DND-41 (cell line): ENCODE data around the gene TMEM271.
"Not testable (repeated sequence)": the region's sequence is repeated elsewhere in the genome, so short reads cannot be mapped to it uniquely, and the experiment has no call there.

Experiments used
- ATAC-seq: fragments of 200-7000 bp; cut with Tn5 transposase; 3 replicates; pipeline ENCODE4 v1.9.1; 2021; ENCODE audit warnings: low read depth; ENCODE audit not compliant: insufficient read depth
- DNase-seq: peaks from one replicate; pipeline ENCODE4 v3.0.0-alpha.2; 2020
- H2AFZ ChIP-seq: 2 replicates; pipeline ENCODE4 v1.6.0; 2012; ENCODE audit warnings: low read depth, low read length
- H3K27ac ChIP-seq: 2 replicates; pipeline ENCODE4 v1.5.1; 2012; ENCODE audit warnings: low read length, inconsistent platforms
- H3K27me3 ChIP-seq: fragments of 200-600 bp; sonication (generic); 2 replicates; pipeline ENCODE4 v1.6.0; 2012; ENCODE audit warnings: low read length, mild to moderate bottlenecking, inconsistent platforms; ENCODE audit not compliant: insufficient read depth, poor library complexity
- H3K36me3 ChIP-seq: 2 replicates; pipeline ENCODE4 v1.5.1; 2012; ENCODE audit warnings: low read length, inconsistent platforms; ENCODE audit not compliant: insufficient read depth
- H3K4me1 ChIP-seq: 2 replicates; pipeline ENCODE4 v1.5.1; 2012; ENCODE audit warnings: mild to moderate bottlenecking, low read length; ENCODE audit not compliant: insufficient read depth
- H3K4me2 ChIP-seq: 2 replicates; pipeline ENCODE4 v1.6.0; 2012; ENCODE audit warnings: mild to moderate bottlenecking, moderate library complexity, low read length, inconsistent platforms; ENCODE audit not compliant: insufficient read depth
- H3K4me3 ChIP-seq, 2 experiments: fragments of 200-600 bp in 1 of 2; shearing (Covaris generic) in 1 of 2; 2 replicates each; pipeline ENCODE4 v1.5.1; 2012 to 2016; ENCODE audit warnings: inconsistent platforms in 2 of 2, low read length in 2 of 2, mild to moderate bottlenecking in 2 of 2, low read depth in 1 of 2, moderate library complexity in 1 of 2
- H3K79me2 ChIP-seq: 2 replicates; pipeline ENCODE4 v1.6.0; 2012; ENCODE audit warnings: low read length, inconsistent platforms; ENCODE audit not compliant: insufficient read depth
- H3K9ac ChIP-seq: 2 replicates; pipeline ENCODE4 v1.6.0; 2012; ENCODE audit warnings: low read depth, mild to moderate bottlenecking, inconsistent platforms, low read length, moderate library complexity
- H3K9me3 ChIP-seq: 2 replicates; pipeline ENCODE4 v1.5.1; 2012; ENCODE audit warnings: low read length, moderate library complexity, mild to moderate bottlenecking, inconsistent platforms; ENCODE audit not compliant: insufficient read depth, severe bottlenecking
- H4K20me1 ChIP-seq: 2 replicates; pipeline ENCODE4 v1.6.0; 2012; ENCODE audit warnings: low read length; ENCODE audit not compliant: insufficient read depth
- EZH2 ChIP-seq: IDR thresholded peaks from 3 replicates; pipeline ENCODE4 v1.6.1; 2012; ENCODE audit warnings: borderline replicate concordance, low read depth, mild to moderate bottlenecking, moderate library complexity, low read length, inconsistent platforms; ENCODE audit not compliant: severe bottlenecking
- TF ChIP-seq, protein P1 (sequence below): IDR thresholded peaks from 2 replicates; pipeline ENCODE4 v1.5.1; 2012; ENCODE audit warnings: borderline replicate concordance, low read length, moderate library complexity, mild to moderate bottlenecking; ENCODE audit not compliant: poor library complexity, severe bottlenecking; ENCODE audit errors: extremely low read depth

The TMEM271 gene

DNA sequence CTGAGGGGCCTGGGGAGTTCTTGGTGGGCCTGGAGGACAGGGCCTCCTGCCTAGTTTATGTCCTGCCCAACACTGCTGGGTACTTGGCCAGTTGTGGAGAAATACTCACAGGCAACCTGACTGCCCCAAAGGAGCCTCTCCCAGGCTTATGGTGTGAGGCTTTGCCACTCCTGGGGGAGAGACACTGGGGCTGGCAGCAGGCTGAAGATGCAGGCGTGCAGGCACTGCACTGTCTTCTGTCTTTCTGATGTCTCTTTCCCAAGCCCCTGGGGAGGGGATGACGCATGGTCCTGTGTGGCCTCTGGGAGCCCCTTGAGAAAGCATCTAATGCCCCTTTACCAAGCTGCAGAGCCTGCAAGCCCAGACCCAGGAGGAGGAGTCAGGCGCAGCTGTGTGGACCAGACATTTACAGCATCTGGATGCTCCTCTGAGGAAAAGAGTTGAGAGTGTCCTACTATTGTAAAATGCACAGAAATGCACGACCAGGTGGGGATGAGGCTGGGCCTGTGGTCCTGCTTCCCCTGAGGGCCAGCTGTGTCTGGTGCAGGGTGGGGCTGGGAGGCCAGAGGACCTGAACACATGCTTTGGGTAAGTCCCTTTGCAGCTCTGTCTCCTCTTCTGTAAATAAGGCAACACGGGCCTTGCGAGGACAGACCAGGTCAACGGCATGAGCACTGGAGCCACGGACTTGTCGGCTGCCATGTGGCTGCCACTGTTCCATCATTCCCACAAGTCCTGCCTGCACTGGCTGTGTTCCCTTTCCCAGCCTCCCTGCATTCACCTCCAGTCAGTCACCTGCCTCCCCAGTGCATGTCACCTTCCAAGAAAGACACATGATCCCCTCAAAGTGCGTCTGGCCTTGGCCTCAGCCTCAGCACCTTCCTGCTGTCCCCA, 8.4 kb downstream of the TMEM271 start:
- no peaks in the 10 kb centered on the region for H3K4me1 ChIP-seq
- H3K4me2 ChIP-seq = no peak overlapping the region
- DNase-seq (no peak), ATAC-seq (no peak)
- no peak overlapping the region for H2AFZ ChIP-seq
- H3K79me2 ChIP-seq = no peaks in the 10 kb centered on the region
- no peaks in the 10 kb centered on the region for H3K9me3 ChIP-seq
- H3K27me3 ChIP-seq = no peaks in the 10 kb centered on the region
- H3K9ac ChIP-seq = no peak overlapping the region
- H3K4me3 ChIP-seq = no peak overlapping the region
- no peak overlapping the region for H3K27ac ChIP-seq
- TF ChIP-seq, protein P1, sequence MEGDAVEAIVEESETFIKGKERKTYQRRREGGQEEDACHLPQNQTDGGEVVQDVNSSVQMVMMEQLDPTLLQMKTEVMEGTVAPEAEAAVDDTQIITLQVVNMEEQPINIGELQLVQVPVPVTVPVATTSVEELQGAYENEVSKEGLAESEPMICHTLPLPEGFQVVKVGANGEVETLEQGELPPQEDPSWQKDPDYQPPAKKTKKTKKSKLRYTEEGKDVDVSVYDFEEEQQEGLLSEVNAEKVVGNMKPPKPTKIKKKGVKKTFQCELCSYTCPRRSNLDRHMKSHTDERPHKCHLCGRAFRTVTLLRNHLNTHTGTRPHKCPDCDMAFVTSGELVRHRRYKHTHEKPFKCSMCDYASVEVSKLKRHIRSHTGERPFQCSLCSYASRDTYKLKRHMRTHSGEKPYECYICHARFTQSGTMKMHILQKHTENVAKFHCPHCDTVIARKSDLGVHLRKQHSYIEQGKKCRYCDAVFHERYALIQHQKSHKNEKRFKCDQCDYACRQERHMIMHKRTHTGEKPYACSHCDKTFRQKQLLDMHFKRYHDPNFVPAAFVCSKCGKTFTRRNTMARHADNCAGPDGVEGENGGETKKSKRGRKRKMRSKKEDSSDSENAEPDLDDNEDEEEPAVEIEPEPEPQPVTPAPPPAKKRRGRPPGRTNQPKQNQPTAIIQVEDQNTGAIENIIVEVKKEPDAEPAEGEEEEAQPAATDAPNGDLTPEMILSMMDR = no peak
- no peak for TF ChIP-seq EZH2
- H3K36me3 ChIP-seq = no peaks in the 10 kb centered on the region
- no peaks in the 10 kb centered on the region for H4K20me1 ChIP-seq

DNA sequence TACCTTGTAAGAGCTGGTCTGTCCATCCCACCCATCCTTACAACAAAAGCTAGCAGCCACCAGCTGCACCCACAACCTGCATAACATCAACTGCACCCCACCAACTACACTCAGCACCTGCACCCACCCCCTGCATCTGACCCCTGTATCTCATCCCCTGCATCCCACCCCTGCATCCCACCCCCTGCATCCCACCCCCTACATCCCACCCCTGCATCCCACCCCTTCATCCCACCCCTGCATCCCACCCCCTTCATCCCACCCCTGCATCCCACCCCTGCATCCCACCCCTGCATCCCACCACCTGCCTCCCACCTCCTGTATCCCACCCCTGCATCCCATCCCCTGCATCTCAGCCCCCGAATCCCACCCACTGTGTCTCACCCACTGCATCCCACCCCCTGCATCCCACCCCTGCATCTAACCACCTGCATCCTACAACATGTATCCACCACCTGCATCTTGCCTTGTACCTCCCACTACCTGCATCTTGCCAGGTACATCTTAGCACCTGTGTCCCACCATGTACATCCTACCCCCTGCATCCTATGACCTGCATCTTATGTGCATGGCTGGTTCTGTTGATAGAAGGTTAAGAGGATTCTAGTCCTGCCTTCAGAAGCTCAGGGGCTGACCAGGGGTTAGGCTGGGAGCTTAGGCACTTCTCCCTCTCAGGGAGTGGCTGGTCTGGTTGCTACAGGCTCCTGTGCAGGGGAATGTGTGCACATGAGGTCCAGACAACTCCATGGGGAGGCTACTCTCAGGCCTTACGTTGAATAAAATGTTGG, 9.4 kb downstream of the TMEM271 start:
- no peak overlapping the region for H3K4me2 ChIP-seq
- ATAC-seq (no peak), DNase-seq (no peak)
- H3K27me3 ChIP-seq = no peaks in the 10 kb centered on the region
- no peak overlapping the region for H2AFZ ChIP-seq
- no peaks in the 10 kb centered on the region for H3K9me3 ChIP-seq
- H3K4me1 ChIP-seq = no peaks in the 10 kb centered on the region
- H3K79me2 ChIP-seq = no peaks in the 10 kb centered on the region
- no peaks in the 10 kb centered on the region for H3K36me3 ChIP-seq
- no peak overlapping the region for H3K27ac ChIP-seq
- H4K20me1 ChIP-seq = no peaks in the 10 kb centered on the region
- H3K4me3 ChIP-seq = no peak overlapping the region
- no peak overlapping the region for H3K9ac ChIP-seq
- TF ChIP-seq, protein P1 = no peak
- TF ChIP-seq EZH2 = no peak

DNA sequence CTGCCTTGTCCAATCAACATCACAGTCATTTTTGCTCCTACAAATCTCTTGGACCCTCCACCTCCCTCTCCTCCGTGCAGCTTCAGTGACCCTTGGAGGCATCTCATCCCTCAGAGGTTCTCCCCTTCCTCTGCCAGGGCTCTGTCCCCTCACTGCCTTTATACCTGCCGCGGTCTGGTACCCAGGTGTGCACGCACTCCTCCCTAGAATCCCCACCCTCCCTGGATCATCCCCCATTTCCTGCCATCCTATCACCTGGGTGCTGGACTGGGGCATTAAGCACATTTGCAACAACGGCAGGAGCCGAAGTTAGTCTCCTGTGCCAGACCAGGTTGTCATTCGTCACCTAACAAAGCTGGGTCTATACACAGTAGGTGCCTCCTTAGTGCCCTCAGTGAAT, 10.1 kb downstream of the TMEM271 start:
- Histone ChIP-seq H3K4me3 (no peak overlapping the region), H2AFZ (no peak overlapping the region), H4K20me1 (no peaks in the 10 kb centered on the region), H3K9ac (no peak overlapping the region), H3K27me3 (no peaks in the 10 kb centered on the region), H3K79me2 (no peaks in the 10 kb centered on the region), H3K4me2 (no peak overlapping the region), H3K9me3 (no peaks in the 10 kb centered on the region), H3K4me1 (no peaks in the 10 kb centered on the region), H3K27ac (no peak overlapping the region), H3K36me3 (no peaks in the 10 kb centered on the region)
- DNase-seq (no peak), ATAC-seq (no peak)
- TF ChIP-seq, protein P1 = no peak
- no peak for TF ChIP-seq EZH2

DNA sequence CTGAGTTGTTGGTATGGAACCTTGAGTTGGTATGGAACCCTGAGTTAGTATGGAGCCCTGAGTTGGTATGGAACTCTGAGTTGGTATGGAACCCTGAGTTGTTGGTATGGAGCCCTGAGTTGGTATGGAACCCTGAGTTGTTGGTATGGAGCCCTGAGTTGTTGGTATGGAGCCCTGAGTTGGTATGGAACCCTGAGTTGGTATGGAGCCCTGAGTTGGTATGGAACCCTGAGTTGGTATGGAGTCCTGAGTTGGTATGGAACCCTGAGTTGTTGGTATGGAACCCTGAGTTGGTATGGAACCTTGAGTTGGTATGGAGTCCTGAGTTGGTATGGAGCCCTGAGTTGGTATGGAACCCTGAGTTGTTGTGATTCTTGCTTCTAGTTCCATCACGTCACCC, 10.5 kb downstream of the TMEM271 start:
- not testable (repeated sequence) for H3K27me3 ChIP-seq, H3K4me3 ChIP-seq, DNase-seq, H3K4me2 ChIP-seq, H2AFZ ChIP-seq, H3K4me1 ChIP-seq, H3K36me3 ChIP-seq, H3K9me3 ChIP-seq, H4K20me1 ChIP-seq, H3K27ac ChIP-seq, H3K9ac ChIP-seq, ATAC-seq, H3K79me2 ChIP-seq

DNA sequence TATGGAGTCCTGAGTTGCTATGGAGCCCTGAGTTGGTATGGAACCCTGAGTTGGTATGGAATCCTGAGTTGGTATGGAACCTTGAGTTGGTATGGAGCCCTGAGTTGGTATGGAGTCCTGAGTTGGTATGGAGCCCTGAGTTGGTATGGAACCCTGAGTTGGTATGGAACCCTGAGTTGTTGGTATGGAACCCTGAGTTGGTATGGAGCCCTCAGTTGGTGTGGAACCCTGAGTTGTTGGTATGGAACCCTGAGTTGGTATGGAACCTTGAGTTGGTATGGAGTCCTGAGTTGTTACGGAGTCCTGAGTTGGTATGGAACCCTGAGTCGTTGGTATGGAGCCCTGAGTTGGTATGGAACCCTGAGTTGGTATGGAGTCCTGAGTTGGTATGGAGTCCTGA, 13.6 kb downstream of the TMEM271 start:
- H3K27ac ChIP-seq, H3K4me2 ChIP-seq, H3K9ac ChIP-seq, DNase-seq, ATAC-seq, H3K36me3 ChIP-seq, H3K4me3 ChIP-seq, H2AFZ ChIP-seq, H3K4me1 ChIP-seq, H3K79me2 ChIP-seq, H3K9me3 ChIP-seq, H3K27me3 ChIP-seq, H4K20me1 ChIP-seq: not testable (repeated sequence)
